Measurements from ENCODE around the gene WAC. TPM values are rescaled to one million over a fixed set of nuclear protein-coding genes. Genes with fewer than 3 reads are reported as not detected.
"Not testable (repeated sequence)": the region's sequence is repeated elsewhere in the genome, so short reads cannot be mapped to it uniquely, and the experiment has no call there.

The WAC gene
- total RNA-seq, 2 donors from 2014 or later = 75.4 to 94.1 TPM

- Histone ChIP-seq H3K27ac (no peak overlapping the region), H3K9me3 (no peaks in the 10 kb centered on the region), H3K36me3 (peaks cover 5% of the 10 kb centered on the region), H3K4me1 (peaks cover 0 to 47% of the 10 kb centered on the region in 2 donors), H3K4me3 (no peak overlapping the region), H3K27me3 (no peaks in the 10 kb centered on the region)
- no peak for DNase-seq (ENCODE audit: low spot score)
- TF ChIP-seq, protein P1, sequence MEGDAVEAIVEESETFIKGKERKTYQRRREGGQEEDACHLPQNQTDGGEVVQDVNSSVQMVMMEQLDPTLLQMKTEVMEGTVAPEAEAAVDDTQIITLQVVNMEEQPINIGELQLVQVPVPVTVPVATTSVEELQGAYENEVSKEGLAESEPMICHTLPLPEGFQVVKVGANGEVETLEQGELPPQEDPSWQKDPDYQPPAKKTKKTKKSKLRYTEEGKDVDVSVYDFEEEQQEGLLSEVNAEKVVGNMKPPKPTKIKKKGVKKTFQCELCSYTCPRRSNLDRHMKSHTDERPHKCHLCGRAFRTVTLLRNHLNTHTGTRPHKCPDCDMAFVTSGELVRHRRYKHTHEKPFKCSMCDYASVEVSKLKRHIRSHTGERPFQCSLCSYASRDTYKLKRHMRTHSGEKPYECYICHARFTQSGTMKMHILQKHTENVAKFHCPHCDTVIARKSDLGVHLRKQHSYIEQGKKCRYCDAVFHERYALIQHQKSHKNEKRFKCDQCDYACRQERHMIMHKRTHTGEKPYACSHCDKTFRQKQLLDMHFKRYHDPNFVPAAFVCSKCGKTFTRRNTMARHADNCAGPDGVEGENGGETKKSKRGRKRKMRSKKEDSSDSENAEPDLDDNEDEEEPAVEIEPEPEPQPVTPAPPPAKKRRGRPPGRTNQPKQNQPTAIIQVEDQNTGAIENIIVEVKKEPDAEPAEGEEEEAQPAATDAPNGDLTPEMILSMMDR (IDR thresholded peaks at IDR 0.05) = no peak
These were observed 38.3 kb downstream of the WAC start for GRCh38 chr10:28571265-28571664.

DNA sequence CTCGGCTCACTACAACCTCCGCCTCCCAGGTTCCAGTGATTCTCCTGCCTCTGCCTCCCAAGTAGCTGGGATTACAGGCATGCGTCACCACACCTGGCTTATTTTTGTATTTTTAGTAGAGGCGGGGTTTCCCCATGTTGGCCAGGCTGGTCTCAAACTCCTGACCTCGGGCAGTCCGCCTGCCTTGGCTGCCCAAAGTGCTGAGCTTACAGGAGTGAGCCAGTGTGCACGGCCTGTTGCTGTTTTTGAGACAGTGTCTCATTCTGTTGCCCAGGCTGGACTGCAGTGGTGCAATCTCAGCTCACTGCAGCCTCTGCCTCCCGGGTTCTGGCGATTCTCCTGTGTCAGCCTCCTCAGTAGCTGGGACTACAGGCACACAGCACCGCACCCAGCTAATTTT, 41.3 kb downstream of the WAC start:
- not testable (repeated sequence) for H3K9me3 ChIP-seq; H3K36me3 ChIP-seq; H3K4me3 ChIP-seq; DNase-seq (ENCODE audit: low spot score); H3K27me3 ChIP-seq; H3K27ac ChIP-seq
- H3K4me1 ChIP-seq = peaks cover 0 to 50% of the 10 kb centered on the region in 2 donors

GRCh38 chr10:28575852-28576251, 42.9 kb downstream of the WAC start:
- Histone ChIP-seq H3K27ac (no peak overlapping the region), H3K27me3 (no peaks in the 10 kb centered on the region), H3K9me3 (no peaks in the 10 kb centered on the region), H3K4me1 (peaks cover 0 to 53% of the 10 kb centered on the region in 2 donors), H3K4me3 (no peak overlapping the region), H3K36me3 (peaks cover 5% of the 10 kb centered on the region)
- no peak for DNase-seq (ENCODE audit: low spot score)
- TF ChIP-seq, protein P1 (IDR thresholded peaks at IDR 0.05) = no peak

- no peaks in the 10 kb centered on the region for H3K27me3 ChIP-seq
- no peak overlapping the region for H3K4me3 ChIP-seq
- peaks cover 0 to 56% of the 10 kb centered on the region in 2 donors for H3K4me1 ChIP-seq
- H3K9me3 ChIP-seq = no peaks in the 10 kb centered on the region
- no peak for DNase-seq (ENCODE audit: low spot score)
- no peak overlapping the region for H3K27ac ChIP-seq
- TF ChIP-seq, protein P1 (IDR thresholded peaks at IDR 0.05) = no peak
- H3K36me3 ChIP-seq = peaks cover 5% of the 10 kb centered on the region
These were observed 44.6 kb downstream of the WAC start for GRCh38 chr10:28577506-28577905.

GRCh38 chr10:28578454-28578853, 45.5 kb downstream of the WAC start:
- H3K4me3 ChIP-seq = no peak overlapping the region

GRCh38 chr10:28580825-28581224, 47.9 kb downstream of the WAC start:
- no peaks in the 10 kb centered on the region for H3K9me3 ChIP-seq
- peaks cover 0 to 46% of the 10 kb centered on the region in 2 donors for H3K4me1 ChIP-seq
- no peak overlapping the region for H3K4me3 ChIP-seq
- TF ChIP-seq, protein P1 (IDR thresholded peaks at IDR 0.05) = no peak
- DNase-seq (ENCODE audit: low spot score) = no peak
- H3K27me3 ChIP-seq = no peaks in the 10 kb centered on the region
- H3K36me3 ChIP-seq = peaks cover 16% of the 10 kb centered on the region
- H3K27ac ChIP-seq = no peak overlapping the region

More at GRCh38 chr10:28578454-28578853, 45.5 kb downstream of the WAC start:
- Histone ChIP-seq H3K27me3 (no peaks in the 10 kb centered on the region), H3K4me1 (peaks cover 0 to 53% of the 10 kb centered on the region in 2 donors), H3K9me3 (no peaks in the 10 kb centered on the region), H3K36me3 (peaks cover 8% of the 10 kb centered on the region), H3K27ac (no peak overlapping the region)
- TF ChIP-seq, protein P1 (IDR thresholded peaks at IDR 0.05) = no peak
- no peak for DNase-seq (ENCODE audit: low spot score)

Measured in right atrium auricular region (tissue), 2 donors.